Activated CD4-positive, alpha-beta T cell treated with anti-CD3 and anti-CD28 coated beads, Interleukin-2, amount 50 U/mL, for 24 hours (primary cell): ENCODE results near the gene ARL15.
"Not testable (repeated sequence)": the region's sequence is repeated elsewhere in the genome, so short reads cannot be mapped to it uniquely, and the experiment has no call there.

Source experiments
- DNase-seq, 2 donors: peaks; one replicate each; pipeline ENCODE4 v3.0.0-alpha.2; 2020; ENCODE audit warnings: low read depth in 1 of 2, low spot score in 1 of 2

The ARL15 gene

GRCh38 chr5:54049144-54049543, 261.2 kb downstream of the ARL15 start:
- DNase-seq: no peak

GRCh38 chr5:54045077-54045792, 265.1 kb downstream of the ARL15 start:
- DNase-seq: no peak

- DNase-seq: not testable (repeated sequence)
These were observed 266.1 kb downstream of the ARL15 start for GRCh38 chr5:54044276-54044675.

GRCh38 chr5:54040804-54041203, 269.6 kb downstream of the ARL15 start:
- no peak for DNase-seq

GRCh38 chr5:54040018-54040417, 270.4 kb downstream of the ARL15 start:
- no peak for DNase-seq

GRCh38 chr5:54037205-54037604, 273.2 kb downstream of the ARL15 start:
- DNase-seq: no peak

- no peak for DNase-seq
These were observed 279.4 kb downstream of the ARL15 start for GRCh38 chr5:54030981-54031380.

- DNase-seq: no peak
These were observed 285.9 kb downstream of the ARL15 start for GRCh38 chr5:54024466-54024865.

GRCh38 chr5:54022223-54022622, 288.1 kb downstream of the ARL15 start:
- DNase-seq: no peak

- DNase-seq: no peak
These were observed 288.8 kb downstream of the ARL15 start for GRCh38 chr5:54021431-54022164.

GRCh38 chr5:54018438-54018837, 291.9 kb downstream of the ARL15 start:
- DNase-seq: no peak

GRCh38 chr5:54017580-54017979, 292.8 kb downstream of the ARL15 start:
- no peak for DNase-seq

- peak in 1 of 2 donors; percentile 7 for DNase-seq
These were observed 296.7 kb downstream of the ARL15 start for GRCh38 chr5:54013556-54014194.

GRCh38 chr5:54009828-54010227, 300.5 kb downstream of the ARL15 start:
- no peak for DNase-seq

GRCh38 chr5:54009357-54009756, 301.0 kb downstream of the ARL15 start:
- DNase-seq: no peak

GRCh38 chr5:54007827-54008777, 302.3 kb downstream of the ARL15 start:
- DNase-seq: no peak

GRCh38 chr5:54004697-54005096, 305.7 kb downstream of the ARL15 start:
- no peak for DNase-seq

- no peak for DNase-seq
These were observed 307.6 kb downstream of the ARL15 start for GRCh38 chr5:54002779-54003178.

GRCh38 chr5:54001976-54002775, 308.2 kb downstream of the ARL15 start:
- no peak for DNase-seq

- no peak for DNase-seq
These were observed 310.4 kb downstream of the ARL15 start for GRCh38 chr5:54000011-54000410.
